Right lobe of liver (tissue), 6 donors: ENCODE results near the gene RAB30. TPM values are rescaled to one million over a fixed set of nuclear protein-coding genes. Genes with fewer than 3 reads are reported as not detected.
A peak's percentile ranks its signal among the peaks of the same experiment; 100 is the strongest.
"Not testable (repeated sequence)": the region's sequence is repeated elsewhere in the genome, so short reads cannot be mapped to it uniquely, and the experiment has no call there.

Experiments used
- ATAC-seq, 4 donors: fragments of 200-7000 bp; cut with Tn5 transposase; one replicate each; pipeline ENCODE4 v1.9.1; 2020; ENCODE audit warnings: mild to moderate bottlenecking in 4 of 4, moderate library complexity in 4 of 4
- DNase-seq, 3 donors: peaks; one replicate each; pipeline ENCODE4 v3.0.0-alpha.2; 2020
- H3K27ac ChIP-seq, 3 donors: fragments of 200-600 bp; one replicate each; pipeline ENCODE4 v1.8.0; 2022
- H3K27me3 ChIP-seq, 2 donors: fragments of 200-600 bp; one replicate each; pipeline ENCODE4 v1.8.0; 2022
- H3K36me3 ChIP-seq, 4 donors: fragments of 200-600 bp; sonication (generic) in 1 of 4; one replicate each; pipeline versions ENCODE4 v1.5.1 to v1.8.0; 2017 to 2022; ENCODE audit warnings: control low read depth in 1 of 4
- H3K4me1 ChIP-seq, 4 donors: fragments of 200-600 bp; sonication (generic) in 1 of 4; one replicate each; pipeline versions ENCODE4 v1.5.1 to v1.8.0; 2017 to 2022; ENCODE audit warnings: control low read depth in 1 of 4
- H3K4me3 ChIP-seq, 3 donors: fragments of 200-600 bp; one replicate each; pipeline ENCODE4 v1.8.0; 2022
- H3K9me3 ChIP-seq, 4 donors: fragments of 200-600 bp; sonication (generic) in 1 of 4; one replicate each; pipeline versions ENCODE4 v1.5.1 to v1.8.0; 2017 to 2022; ENCODE audit warnings: control low read depth in 1 of 4
- POLR2A ChIP-seq: fragments of 450-650 bp; IDR thresholded peaks from one replicate; pipeline ENCODE4 v1.6.1; 2017; ENCODE audit warnings: antibody characterized with exemption, mild to moderate bottlenecking
- WGBS: methylation state at CpG from one replicate; pipeline ENCODE4 v1.1.6; 2018; ENCODE audit warnings: low coverage, low lambda C conversion rate; ENCODE audit not compliant: insufficient coverage; ENCODE audit errors: missing lambda C conversion rate; 5-methylcytosine and 5-hydroxymethylcytosine counted together
- intact Hi-C, 2 donors: fragments of 100-400 bp; cut with DNase I; formaldehyde crosslinking; loops; one replicate each; pipeline versions ENCODE4 v1.11.2 to v1.14.1; 2022
- total RNA-seq, 6 experiments: library from RNA; depleted of rRNA in 2 of 6; stranded (reverse); fragments of >200 nt in 2 of 6; fragmentation: NEBNext Ultra II Directional in 3 of 6; extraction: Animal tissue kit (Norgen Biotek cat#: 25700) in 3 of 6; gene quantifications; one replicate each; pipeline versions ENCODE4 v1.1.0 to v1.2.4, GENCODE V29; 2016 to 2023
- TF ChIP-seq, protein P1 (sequence below), 4 donors: fragments of 200-600 bp in 3 of 4; fragments of 450-650 bp in 1 of 4; IDR thresholded peaks; one replicate each; pipeline versions ENCODE4 v1.5.1 to v1.8.0; 2016 to 2022; ENCODE audit warnings: antibody characterized with exemption in 4 of 4, mild to moderate bottlenecking in 2 of 4
- donor health status: DM: no; HTN: yes; CAD: no.
- donor health status: DM: no; HTN: no; CAD: no.
- donor health status: DM: no; HTN: no; CAD: no.
- donor health status: DM: no; HTN: yes; CAD: no.
- donor health status: DM: no; HTN: yes; CAD: no.

Gene RAB30
- total RNA-seq, 6 experiments from 2014 or later, result 4.1 to 9.6 (median 6.7) TPM

DNA sequence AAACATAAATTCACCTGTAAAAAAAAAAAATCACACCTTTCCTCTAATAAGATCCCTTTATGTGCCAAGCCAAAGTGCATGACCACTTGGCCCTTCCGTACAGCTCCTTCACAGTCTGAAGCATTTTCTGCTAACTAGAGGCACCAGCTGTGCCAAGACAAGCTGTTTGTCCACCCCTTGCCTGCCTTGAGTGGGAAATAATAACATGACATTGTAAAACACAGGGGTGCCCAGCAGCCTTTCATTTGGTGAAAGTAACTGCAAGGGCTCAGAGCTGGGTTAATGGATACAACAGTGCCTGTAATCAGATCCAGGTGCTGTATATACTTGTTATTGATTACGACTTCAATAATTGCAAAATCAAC is 110.9 kb downstream of the RAB30 start:
- H3K27ac ChIP-seq, result no peak overlapping the region
- no peaks in the 10 kb centered on the region for H3K9me3 ChIP-seq
- no peaks in the 10 kb centered on the region for H3K27me3 ChIP-seq
- intact Hi-C loops, result no loop called here
- ATAC-seq, result no peak
- DNase-seq, result no peak
- TF ChIP-seq, protein P1, sequence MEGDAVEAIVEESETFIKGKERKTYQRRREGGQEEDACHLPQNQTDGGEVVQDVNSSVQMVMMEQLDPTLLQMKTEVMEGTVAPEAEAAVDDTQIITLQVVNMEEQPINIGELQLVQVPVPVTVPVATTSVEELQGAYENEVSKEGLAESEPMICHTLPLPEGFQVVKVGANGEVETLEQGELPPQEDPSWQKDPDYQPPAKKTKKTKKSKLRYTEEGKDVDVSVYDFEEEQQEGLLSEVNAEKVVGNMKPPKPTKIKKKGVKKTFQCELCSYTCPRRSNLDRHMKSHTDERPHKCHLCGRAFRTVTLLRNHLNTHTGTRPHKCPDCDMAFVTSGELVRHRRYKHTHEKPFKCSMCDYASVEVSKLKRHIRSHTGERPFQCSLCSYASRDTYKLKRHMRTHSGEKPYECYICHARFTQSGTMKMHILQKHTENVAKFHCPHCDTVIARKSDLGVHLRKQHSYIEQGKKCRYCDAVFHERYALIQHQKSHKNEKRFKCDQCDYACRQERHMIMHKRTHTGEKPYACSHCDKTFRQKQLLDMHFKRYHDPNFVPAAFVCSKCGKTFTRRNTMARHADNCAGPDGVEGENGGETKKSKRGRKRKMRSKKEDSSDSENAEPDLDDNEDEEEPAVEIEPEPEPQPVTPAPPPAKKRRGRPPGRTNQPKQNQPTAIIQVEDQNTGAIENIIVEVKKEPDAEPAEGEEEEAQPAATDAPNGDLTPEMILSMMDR (IDR thresholded peaks at IDR 0.05), result no peak
- no peak for TF ChIP-seq POLR2A
- no peaks in the 10 kb centered on the region for H3K36me3 ChIP-seq
- H3K4me3 ChIP-seq, result no peak overlapping the region
- WGBS, result 54% methylated on average over 2 of the region's 2 CpGs
- no peaks in the 10 kb centered on the region for H3K4me1 ChIP-seq

DNA sequence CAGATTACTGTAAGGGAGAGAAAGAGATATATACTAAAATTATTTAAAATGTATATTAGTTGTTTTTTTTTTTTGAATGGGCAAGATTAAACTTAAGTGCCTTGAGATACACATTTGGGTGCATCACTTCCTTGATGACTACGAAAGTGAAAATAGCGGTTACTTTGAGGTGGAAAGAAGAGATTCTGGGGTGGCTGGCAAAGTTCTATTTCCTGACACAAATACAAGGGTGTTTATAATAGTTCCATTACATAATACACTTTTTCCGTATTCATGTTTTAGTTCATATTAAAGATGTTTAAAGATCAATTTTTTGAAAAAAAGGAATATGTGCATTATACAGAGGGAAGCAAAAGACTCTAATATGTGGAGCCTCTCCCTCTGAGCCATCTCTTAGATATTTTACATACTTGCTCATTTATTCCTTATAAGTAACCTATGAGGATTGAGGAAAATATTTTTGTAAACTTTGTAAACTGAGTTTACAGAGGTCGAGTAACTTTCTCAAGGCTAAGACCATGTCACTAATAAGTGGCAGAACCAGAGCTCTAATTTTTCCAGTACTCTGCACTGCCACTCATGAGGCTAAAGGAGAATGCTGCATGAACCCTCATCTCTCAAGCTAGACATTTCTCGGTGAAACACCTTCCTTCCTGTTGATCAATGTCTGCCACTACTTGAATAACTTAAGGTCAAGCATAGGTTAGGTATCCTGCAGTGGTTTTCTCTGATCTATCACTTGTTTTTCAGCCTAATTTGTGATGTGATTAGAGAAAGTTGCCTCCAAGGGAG is 111.5 kb downstream of the RAB30 start:
- DNase-seq (no peak), ATAC-seq (peak in 1 of 4 donors; percentile 39)
- intact Hi-C loops, result no loop called here
- no peak for TF ChIP-seq POLR2A
- TF ChIP-seq, protein P1 (IDR thresholded peaks at IDR 0.05), result no peak
- Histone ChIP-seq H3K9me3 (no peaks in the 10 kb centered on the region), H3K27ac (no peak overlapping the region), H3K27me3 (no peaks in the 10 kb centered on the region), H3K4me1 (no peaks in the 10 kb centered on the region), H3K36me3 (no peaks in the 10 kb centered on the region), H3K4me3 (no peak overlapping the region)
- WGBS, result 61% methylated on average over 5 of the region's 5 CpGs

DNA sequence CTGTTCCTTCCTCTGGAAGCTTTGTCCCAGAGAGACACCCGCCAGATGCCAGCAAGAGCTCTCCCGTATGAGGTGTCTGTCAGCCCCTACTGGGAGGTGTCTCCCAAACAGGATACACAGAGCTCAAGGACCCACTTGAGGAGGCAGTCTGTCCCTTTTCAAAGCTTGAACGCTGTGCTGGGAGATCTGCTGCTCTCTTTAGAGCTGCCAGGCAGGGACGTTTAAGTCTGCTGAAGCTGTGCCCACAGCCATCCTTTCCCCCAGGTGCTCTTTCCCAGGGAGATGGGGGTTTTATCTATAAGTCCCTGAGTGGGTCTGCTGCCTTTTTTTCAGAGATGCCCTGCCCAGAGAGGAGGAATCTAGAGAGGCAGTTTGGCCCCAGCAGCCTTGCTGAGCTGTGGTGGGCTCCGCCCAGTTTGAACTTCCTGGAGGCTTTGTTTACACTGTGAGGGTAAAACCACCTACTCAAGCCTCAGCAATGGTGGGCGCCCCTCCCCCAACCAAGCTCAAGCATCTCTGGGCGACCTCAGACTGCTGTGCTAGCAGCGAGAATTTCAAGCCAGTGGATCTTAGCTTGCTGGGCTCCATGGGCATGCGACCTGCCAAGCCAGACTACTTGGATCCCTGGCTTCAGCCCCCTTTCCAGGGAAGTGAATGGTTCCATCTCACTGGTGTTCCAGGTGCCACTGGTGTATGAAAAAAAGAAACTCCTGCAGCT is 115.8 kb downstream of the RAB30 start:
- not testable (repeated sequence) for ATAC-seq, H3K27ac ChIP-seq, DNase-seq

DNA sequence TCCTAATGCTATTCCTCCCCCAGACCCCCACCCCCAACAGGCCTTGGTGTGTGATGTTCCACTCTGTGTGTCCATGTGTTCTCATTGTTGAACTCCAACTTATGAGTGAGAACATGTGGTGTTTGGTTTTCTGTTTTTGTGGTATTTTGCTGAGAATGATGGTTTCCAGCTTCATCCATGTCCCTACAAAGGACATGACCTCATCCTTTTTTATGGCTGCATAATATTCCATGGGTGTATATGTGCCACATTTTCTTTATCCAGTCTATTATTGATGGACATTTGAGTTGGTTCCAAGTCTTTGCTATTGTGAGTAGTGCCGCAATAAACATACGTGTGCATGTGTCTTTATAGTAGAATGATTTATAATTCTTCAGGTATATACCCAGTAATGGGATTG is 121.2 kb downstream of the RAB30 start:
- H3K4me3 ChIP-seq, ATAC-seq, intact Hi-C loops, H3K27ac ChIP-seq, H3K9me3 ChIP-seq, H3K36me3 ChIP-seq, H3K27me3 ChIP-seq, DNase-seq, H3K4me1 ChIP-seq: not testable (repeated sequence)
- WGBS, result 94% methylated on average over 2 of the region's 2 CpGs

More for the DNA sequence above, 115.8 kb downstream of the RAB30 start:
- intact Hi-C loops, H3K4me1 ChIP-seq, H3K27me3 ChIP-seq, H3K9me3 ChIP-seq, H3K4me3 ChIP-seq, H3K36me3 ChIP-seq: not testable (repeated sequence)
- WGBS, result 63% methylated on average over 8 of the region's 9 CpGs

DNA sequence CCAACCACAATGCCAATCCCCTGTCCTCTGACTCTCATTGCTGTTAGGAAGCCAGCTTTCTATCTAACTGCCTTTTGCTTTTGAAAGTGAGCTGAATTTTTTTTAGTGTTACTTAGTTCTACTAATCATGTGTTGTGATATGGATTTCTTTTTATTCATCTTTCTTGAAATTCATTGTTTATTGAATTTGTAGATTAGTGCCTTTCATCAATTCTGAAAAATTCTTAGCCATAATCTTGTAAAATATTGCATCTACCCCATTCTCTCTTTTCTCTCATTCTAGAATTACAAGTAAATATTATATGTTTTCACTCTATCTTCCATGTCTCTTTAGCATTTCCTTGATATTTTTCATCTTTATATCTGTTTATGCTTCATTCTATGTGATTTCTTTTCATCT is 122.3 kb downstream of the RAB30 start:
- H3K4me3 ChIP-seq, result no peak overlapping the region
- no peak for ATAC-seq
- H3K9me3 ChIP-seq, result no peaks in the 10 kb centered on the region
- no peak for TF ChIP-seq POLR2A
- TF ChIP-seq, protein P1 (IDR thresholded peaks at IDR 0.05), result no peak
- H3K36me3 ChIP-seq, result no peaks in the 10 kb centered on the region
- no peak overlapping the region for H3K27ac ChIP-seq
- H3K27me3 ChIP-seq, result no peaks in the 10 kb centered on the region
- intact Hi-C loops, result no loop called here
- DNase-seq, result no peak
- peaks cover 0 to 5% (median 0%) of the 10 kb centered on the region in 4 donors for H3K4me1 ChIP-seq
